ENCODE results near the gene IL5RA.

IL5RA gene

DNA sequence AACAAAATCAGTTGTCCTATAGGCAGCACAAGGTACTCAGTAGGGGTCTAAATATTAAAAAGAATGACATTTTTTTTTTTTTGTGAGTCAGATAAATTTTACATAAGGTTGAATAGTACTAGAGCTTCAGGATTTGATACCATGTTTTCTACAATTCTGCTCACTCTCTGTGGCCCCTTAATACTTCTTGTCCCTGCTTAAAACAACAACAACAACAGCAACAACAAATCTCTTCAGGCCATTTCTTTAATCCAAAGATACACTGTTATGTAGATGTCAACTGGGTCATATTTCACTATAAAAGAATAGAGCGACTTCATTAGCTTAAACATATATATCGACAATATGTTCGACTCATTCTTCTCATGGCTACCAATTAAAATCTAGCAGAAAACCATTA is 3.0 kb downstream of the IL5RA start:
- H3K9ac ChIP-seq (ENCODE audit: low read length): no peak overlapping the region
- H4K12ac ChIP-seq (ENCODE audit: low read depth, low read length): no peak overlapping the region
- no peak overlapping the region for H3K14ac ChIP-seq (ENCODE audit: low read length)
- no peaks in the 10 kb centered on the region for H3K4me1 ChIP-seq (ENCODE audit: control insufficient read depth in 1 of 2, insufficient read depth in 2 of 2, low read length in 2 of 2)
- H3K27ac ChIP-seq (ENCODE audit: low read depth, low read length): no peak overlapping the region
- no peaks in the 10 kb centered on the region for H3K79me2 ChIP-seq (ENCODE audit: control insufficient read depth, insufficient read depth, low read length, poor library complexity)
- no peaks in the 10 kb centered on the region for H3K79me1 ChIP-seq (ENCODE audit: low read length)
- no peak overlapping the region for H4K8ac ChIP-seq (ENCODE audit: low read depth, low read length)
- H3K4ac ChIP-seq (ENCODE audit: low read depth, low read length): no peak overlapping the region
- no peak overlapping the region for H2BK120ac ChIP-seq (ENCODE audit: insufficient read depth, low read length, poor library complexity)
- no peaks in the 10 kb centered on the region for H3K9me3 ChIP-seq (ENCODE audit: insufficient read depth, low read depth, low read length)
- H3K27me3 ChIP-seq (ENCODE audit: insufficient read depth, low read length): no peaks in the 10 kb centered on the region
- no peak overlapping the region for H3K23ac ChIP-seq (ENCODE audit: low read length)
- no peak overlapping the region for H2AFZ ChIP-seq (ENCODE audit: insufficient read depth, low read length, poor library complexity)
- WGBS (ENCODE audit: extremely low coverage, insufficient coverage, insufficient read length): no CpG with 5 or more reads among the region's 3 CpGs
- no peak overlapping the region for H3K4me3 ChIP-seq (ENCODE audit: low read depth, low read length)
- H2BK12ac ChIP-seq (ENCODE audit: low read length): no peak overlapping the region
- H2AK5ac ChIP-seq (ENCODE audit: low read length): no peak overlapping the region
- no peaks in the 10 kb centered on the region for H3K36me3 ChIP-seq (ENCODE audit: control insufficient read depth in 1 of 2, insufficient read depth in 2 of 2, low read length in 2 of 2)
- DNase-seq: no peak
- H3K18ac ChIP-seq (ENCODE audit: low read length): no peak overlapping the region
- no peak overlapping the region for H4K91ac ChIP-seq (ENCODE audit: low read depth, low read length)
- H3K4me2 ChIP-seq (ENCODE audit: low read length): no peak overlapping the region
- no peak overlapping the region for H2BK5ac ChIP-seq (ENCODE audit: low read depth, low read length, poor library complexity)

DNA sequence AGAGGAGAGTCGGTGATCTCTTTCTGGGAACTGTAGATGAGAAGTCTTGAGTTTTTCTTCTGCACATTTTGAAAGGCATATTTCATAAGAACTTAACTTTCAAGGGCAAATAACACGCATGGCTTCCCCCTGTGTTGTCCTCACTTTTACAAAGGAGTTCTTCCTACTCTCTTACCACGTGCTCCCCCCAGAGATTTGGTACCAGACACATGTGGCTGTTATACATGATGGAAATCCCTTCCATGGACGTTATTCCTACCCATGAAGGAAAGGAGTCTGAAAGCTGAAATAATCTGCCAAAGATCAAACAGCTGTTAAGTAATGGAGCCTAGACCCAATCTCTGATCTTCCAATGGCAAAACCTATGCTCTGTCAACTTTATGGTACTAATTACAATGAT is 4.4 kb downstream of the IL5RA start:
- Histone ChIP-seq H3K14ac (ENCODE audit: low read length) (no peak overlapping the region), H2AK5ac (ENCODE audit: low read length) (no peak overlapping the region), H4K8ac (ENCODE audit: low read depth, low read length) (no peak overlapping the region), H4K91ac (ENCODE audit: low read depth, low read length) (no peak overlapping the region), H3K9ac (ENCODE audit: low read length) (no peak overlapping the region), H2BK5ac (ENCODE audit: low read depth, low read length, poor library complexity) (no peak overlapping the region), H2BK12ac (ENCODE audit: low read length) (no peak overlapping the region), H3K27me3 (ENCODE audit: insufficient read depth, low read length) (no peaks in the 10 kb centered on the region), H3K79me1 (ENCODE audit: low read length) (no peaks in the 10 kb centered on the region), H3K9me3 (ENCODE audit: insufficient read depth, low read depth, low read length) (no peaks in the 10 kb centered on the region), H3K23ac (ENCODE audit: low read length) (no peak overlapping the region), H3K4ac (ENCODE audit: low read depth, low read length) (no peak overlapping the region), H2AFZ (ENCODE audit: insufficient read depth, low read length, poor library complexity) (no peak overlapping the region), H3K4me3 (ENCODE audit: low read depth, low read length) (no peak overlapping the region), H3K4me1 (ENCODE audit: control insufficient read depth in 1 of 2, insufficient read depth in 2 of 2, low read length in 2 of 2) (no peaks in the 10 kb centered on the region), H3K36me3 (ENCODE audit: control insufficient read depth in 1 of 2, insufficient read depth in 2 of 2, low read length in 2 of 2) (no peaks in the 10 kb centered on the region), H3K79me2 (ENCODE audit: control insufficient read depth, insufficient read depth, low read length, poor library complexity) (no peaks in the 10 kb centered on the region), H3K4me2 (ENCODE audit: low read length) (no peak overlapping the region), H4K12ac (ENCODE audit: low read depth, low read length) (no peak overlapping the region), H3K18ac (ENCODE audit: low read length) (no peak overlapping the region), H2BK120ac (ENCODE audit: insufficient read depth, low read length, poor library complexity) (no peak overlapping the region), H3K27ac (ENCODE audit: low read depth, low read length) (no peak overlapping the region)
- no peak for DNase-seq
- no CpG with 5 or more reads among the region's 4 CpGs for WGBS (ENCODE audit: extremely low coverage, insufficient coverage, insufficient read length)

- Histone ChIP-seq H3K36me3 (ENCODE audit: control insufficient read depth in 1 of 2, insufficient read depth in 2 of 2, low read length in 2 of 2) (no peaks in the 10 kb centered on the region), H3K4me2 (ENCODE audit: low read length) (no peak overlapping the region), H2BK5ac (ENCODE audit: low read depth, low read length, poor library complexity) (no peak overlapping the region), H4K8ac (ENCODE audit: low read depth, low read length) (no peak overlapping the region), H3K23ac (ENCODE audit: low read length) (no peak overlapping the region), H2BK120ac (ENCODE audit: insufficient read depth, low read length, poor library complexity) (no peak overlapping the region), H4K91ac (ENCODE audit: low read depth, low read length) (no peak overlapping the region), H3K27ac (ENCODE audit: low read depth, low read length) (no peak overlapping the region), H3K79me1 (ENCODE audit: low read length) (no peaks in the 10 kb centered on the region), H3K14ac (ENCODE audit: low read length) (no peak overlapping the region), H3K4ac (ENCODE audit: low read depth, low read length) (no peak overlapping the region), H3K4me3 (ENCODE audit: low read depth, low read length) (no peak overlapping the region), H2BK12ac (ENCODE audit: low read length) (no peak overlapping the region), H2AK5ac (ENCODE audit: low read length) (no peak overlapping the region), H4K12ac (ENCODE audit: low read depth, low read length) (no peak overlapping the region), H3K79me2 (ENCODE audit: control insufficient read depth, insufficient read depth, low read length, poor library complexity) (no peaks in the 10 kb centered on the region), H3K9ac (ENCODE audit: low read length) (no peak overlapping the region), H3K4me1 (ENCODE audit: control insufficient read depth in 1 of 2, insufficient read depth in 2 of 2, low read length in 2 of 2) (no peaks in the 10 kb centered on the region), H2AFZ (ENCODE audit: insufficient read depth, low read length, poor library complexity) (no peak overlapping the region), H3K18ac (ENCODE audit: low read length) (no peak overlapping the region), H3K9me3 (ENCODE audit: insufficient read depth, low read depth, low read length) (no peaks in the 10 kb centered on the region), H3K27me3 (ENCODE audit: insufficient read depth, low read length) (no peaks in the 10 kb centered on the region)
- DNase-seq: no peak
- no CpG with 5 or more reads among the region's 3 CpGs for WGBS (ENCODE audit: extremely low coverage, insufficient coverage, insufficient read length)
Observed at GRCh38 chr3:3105246-3105645, 4.9 kb downstream of the IL5RA start.

- Histone ChIP-seq H2BK12ac (ENCODE audit: low read length) (no peak overlapping the region), H3K9ac (ENCODE audit: low read length) (no peak overlapping the region), H3K4me3 (ENCODE audit: low read depth, low read length) (no peak overlapping the region), H2AK5ac (ENCODE audit: low read length) (no peak overlapping the region), H3K4me2 (ENCODE audit: low read length) (no peak overlapping the region), H3K79me1 (ENCODE audit: low read length) (no peaks in the 10 kb centered on the region), H3K14ac (ENCODE audit: low read length) (no peak overlapping the region), H4K91ac (ENCODE audit: low read depth, low read length) (no peak overlapping the region), H3K18ac (ENCODE audit: low read length) (no peak overlapping the region), H3K27me3 (ENCODE audit: insufficient read depth, low read length) (no peaks in the 10 kb centered on the region), H2AFZ (ENCODE audit: insufficient read depth, low read length, poor library complexity) (no peak overlapping the region), H3K9me3 (ENCODE audit: insufficient read depth, low read depth, low read length) (no peaks in the 10 kb centered on the region), H2BK120ac (ENCODE audit: insufficient read depth, low read length, poor library complexity) (no peak overlapping the region), H3K27ac (ENCODE audit: low read depth, low read length) (no peak overlapping the region), H4K12ac (ENCODE audit: low read depth, low read length) (no peak overlapping the region), H3K36me3 (ENCODE audit: control insufficient read depth in 1 of 2, insufficient read depth in 2 of 2, low read length in 2 of 2) (no peaks in the 10 kb centered on the region), H3K23ac (ENCODE audit: low read length) (no peak overlapping the region), H3K4ac (ENCODE audit: low read depth, low read length) (no peak overlapping the region), H4K8ac (ENCODE audit: low read depth, low read length) (no peak overlapping the region), H3K4me1 (ENCODE audit: control insufficient read depth in 1 of 2, insufficient read depth in 2 of 2, low read length in 2 of 2) (no peaks in the 10 kb centered on the region), H2BK5ac (ENCODE audit: low read depth, low read length, poor library complexity) (no peak overlapping the region), H3K79me2 (ENCODE audit: control insufficient read depth, insufficient read depth, low read length, poor library complexity) (no peaks in the 10 kb centered on the region)
- no peak for DNase-seq
- no CpG with 5 or more reads among the region's 6 CpGs for WGBS (ENCODE audit: extremely low coverage, insufficient coverage, insufficient read length)
Observed at GRCh38 chr3:3102751-3103150, 7.4 kb downstream of the IL5RA start.
